ENCODE measurements around the gene UPF3B.
"Not testable (repeated sequence)": the region's sequence is repeated elsewhere in the genome, so short reads cannot be mapped to it uniquely, and the experiment has no call there.

UPF3B gene

GRCh38 chrX:119816300-119816699, 36.5 kb downstream of the UPF3B start:
- TF ChIP-seq CTCF (conservative IDR thresholded peaks at IDR 0.05; ENCODE audit: low read length) = no peak
- DNase-seq (ENCODE audit: low read depth) = no peak
- no peak overlapping the region for H3K4me3 ChIP-seq (ENCODE audit: low read length)

- no peak overlapping the region for H3K4me3 ChIP-seq (ENCODE audit: low read length)
- no peak for DNase-seq (ENCODE audit: low read depth)
- TF ChIP-seq CTCF (conservative IDR thresholded peaks at IDR 0.05; ENCODE audit: low read length) = no peak
Observed at GRCh38 chrX:119809185-119809666, 43.5 kb downstream of the UPF3B start.

GRCh38 chrX:119808461-119808860, 44.3 kb downstream of the UPF3B start:
- not testable (repeated sequence) for DNase-seq (ENCODE audit: low read depth); H3K4me3 ChIP-seq (ENCODE audit: low read length)

GRCh38 chrX:119802546-119802945, 50.2 kb downstream of the UPF3B start:
- no peak overlapping the region for H3K4me3 ChIP-seq (ENCODE audit: low read length)
- no peak for DNase-seq (ENCODE audit: low read depth)
- no peak for TF ChIP-seq CTCF (conservative IDR thresholded peaks at IDR 0.05; ENCODE audit: low read length)

GRCh38 chrX:119801253-119802221, 51.2 kb downstream of the UPF3B start:
- no peak overlapping the region for H3K4me3 ChIP-seq (ENCODE audit: low read length)
- no peak for DNase-seq (ENCODE audit: low read depth)
- TF ChIP-seq CTCF (conservative IDR thresholded peaks at IDR 0.05; ENCODE audit: low read length) = no peak

- DNase-seq (ENCODE audit: low read depth) = peak; percentile 86
- peak within 1 kb of the TSS; percentile 76 for H3K4me3 ChIP-seq (ENCODE audit: low read length)
- TF ChIP-seq CTCF (conservative IDR thresholded peaks at IDR 0.05; ENCODE audit: low read length) = no peak
Observed at GRCh38 chrX:119791437-119792231, 61.1 kb downstream of the UPF3B start, which contains the start of gene RPL39. Gene RPL39, minus strand, starts transcription at chrX:119791630. Its CDS starts 54 bp downstream, at chrX:119791576.

- peak; percentile 49 for DNase-seq (ENCODE audit: low read depth)
Observed at GRCh38 chrX:119790977-119791436, 61.8 kb downstream of the UPF3B start.

More at GRCh38 chrX:119790977-119791436, 61.8 kb downstream of the UPF3B start:
- peak overlapping the region; percentile 76 for H3K4me3 ChIP-seq (ENCODE audit: low read length)
- peak; percentile 48 for TF ChIP-seq CTCF (conservative IDR thresholded peaks at IDR 0.05; ENCODE audit: low read length)

Measured in AG10803 (cell line).